Neural cell (in vitro differentiated cells): ENCODE data around the gene RABGAP1L.

ENCODE experiments used
- CTCF ChIP-seq: fragments of 450-650 bp; IDR thresholded peaks from 2 replicates; pipeline ENCODE4 v1.5.1; 2014; ENCODE audit warnings: antibody characterized with exemption, mild to moderate bottlenecking, moderate library complexity; ENCODE audit not compliant: poor library complexity, severe bottlenecking
- EP300 ChIP-seq: fragments of 450-650 bp; conservative IDR thresholded peaks from 2 replicates; pipeline ENCODE4 v1.6.1; 2014; ENCODE audit warnings: antibody characterized with exemption, mild to moderate bottlenecking, moderate library complexity; ENCODE audit not compliant: poor library complexity, severe bottlenecking
- MXI1 ChIP-seq: fragments of 450-650 bp; conservative IDR thresholded peaks from 2 replicates; pipeline ENCODE4 v1.6.1; 2014; ENCODE audit warnings: antibody characterized with exemption, mild to moderate bottlenecking; ENCODE audit not compliant: poor library complexity, severe bottlenecking
- POLR2AphosphoS5 ChIP-seq: IDR thresholded peaks from 2 replicates; pipeline ENCODE4 v1.6.1; 2012
- RAD21 ChIP-seq: fragments of 450-650 bp; conservative IDR thresholded peaks from 2 replicates; pipeline ENCODE4 v1.6.1; 2014; ENCODE audit warnings: antibody characterized with exemption, mild to moderate bottlenecking, moderate library complexity
- REST ChIP-seq: IDR thresholded peaks from 2 replicates; pipeline ENCODE4 v1.6.1; 2012; ENCODE audit warnings: borderline replicate concordance
- SMC3 ChIP-seq: fragments of 450-650 bp; conservative IDR thresholded peaks from 2 replicates; pipeline ENCODE4 v1.6.1; 2014; ENCODE audit warnings: antibody characterized with exemption, mild to moderate bottlenecking, moderate library complexity; ENCODE audit not compliant: poor library complexity

- TF ChIP-seq CTCF (no peak), MXI1 (no peak), EP300 (no peak), RAD21 (no peak), REST (no peak), SMC3 (no peak), POLR2AphosphoS5 (no peak)
These were observed 720.9 kb downstream of the RABGAP1L start for GRCh38 chr1:174880171-174880570.
